HG02759 (cell line): ENCODE measurements around the gene ZBTB20.

Source experiments
- ATAC-seq: cut with Tn5 transposase; IDR thresholded peaks from one replicate; pipeline ENCODE4 v1.9.1; 2021; ENCODE audit warnings: mild to moderate bottlenecking, moderate library complexity; ENCODE audit not compliant: unreplicated experiment

Gene ZBTB20

DNA sequence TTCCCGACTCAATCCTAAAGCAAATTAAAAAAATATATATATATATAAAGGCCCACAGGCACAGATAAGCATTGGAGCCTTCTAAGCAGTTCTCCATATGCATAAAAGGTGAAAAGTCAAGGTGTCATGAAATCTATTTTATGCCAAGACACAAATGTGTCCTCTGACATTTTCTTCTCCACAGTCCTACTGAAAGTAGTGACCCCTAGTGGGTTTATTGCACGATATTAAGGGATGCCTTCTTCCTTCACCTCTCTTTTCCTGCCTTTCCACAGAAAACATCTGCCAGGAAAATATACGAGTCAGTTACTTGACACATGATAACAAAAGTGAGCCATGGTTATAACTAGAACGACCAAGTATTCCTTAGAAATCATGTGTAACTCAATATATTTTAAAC, 550.1 kb downstream of the ZBTB20 start:
- no peak for ATAC-seq

DNA sequence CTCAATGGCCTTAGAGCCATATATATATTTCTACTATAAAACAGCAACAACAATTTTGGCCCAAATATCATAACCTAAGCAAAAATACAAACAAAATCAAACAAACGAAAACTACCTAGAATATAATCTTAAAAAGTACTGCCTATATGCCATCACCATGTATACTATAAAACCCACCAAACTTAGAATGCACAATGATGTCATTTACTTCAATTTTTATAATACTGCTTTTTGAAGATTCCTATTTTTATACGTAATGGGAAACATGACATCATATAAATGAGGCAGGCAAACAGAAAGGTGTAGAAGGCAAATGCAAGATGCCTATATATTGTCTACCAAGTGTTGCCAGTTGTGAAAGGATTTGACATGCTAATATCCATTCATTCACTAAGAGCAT, 550.9 kb downstream of the ZBTB20 start:
- ATAC-seq: no peak

DNA sequence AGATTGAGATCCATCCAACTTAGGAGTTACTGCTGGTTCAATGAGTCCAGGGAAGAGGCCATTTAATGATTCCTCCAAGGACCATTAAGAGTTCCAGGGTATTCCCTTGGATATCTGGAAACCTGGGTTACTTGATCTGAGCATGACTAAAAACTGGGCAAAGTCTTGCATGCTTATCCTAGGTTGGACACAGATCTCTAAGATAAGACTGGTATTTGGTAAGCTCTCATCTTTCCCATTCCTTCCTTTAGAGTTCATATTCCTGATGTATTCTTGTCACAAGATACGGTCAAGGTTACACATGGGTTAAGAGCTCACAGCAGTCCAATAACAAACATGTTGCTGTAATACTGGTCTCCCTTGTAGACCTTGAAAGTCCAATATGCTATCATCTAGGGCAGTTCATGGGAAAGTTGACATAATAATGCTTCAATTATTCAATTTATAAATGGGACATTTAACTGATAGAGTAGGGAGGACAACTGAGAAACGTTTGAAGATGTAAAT, 551.5 kb downstream of the ZBTB20 start:
- ATAC-seq: no peak

DNA sequence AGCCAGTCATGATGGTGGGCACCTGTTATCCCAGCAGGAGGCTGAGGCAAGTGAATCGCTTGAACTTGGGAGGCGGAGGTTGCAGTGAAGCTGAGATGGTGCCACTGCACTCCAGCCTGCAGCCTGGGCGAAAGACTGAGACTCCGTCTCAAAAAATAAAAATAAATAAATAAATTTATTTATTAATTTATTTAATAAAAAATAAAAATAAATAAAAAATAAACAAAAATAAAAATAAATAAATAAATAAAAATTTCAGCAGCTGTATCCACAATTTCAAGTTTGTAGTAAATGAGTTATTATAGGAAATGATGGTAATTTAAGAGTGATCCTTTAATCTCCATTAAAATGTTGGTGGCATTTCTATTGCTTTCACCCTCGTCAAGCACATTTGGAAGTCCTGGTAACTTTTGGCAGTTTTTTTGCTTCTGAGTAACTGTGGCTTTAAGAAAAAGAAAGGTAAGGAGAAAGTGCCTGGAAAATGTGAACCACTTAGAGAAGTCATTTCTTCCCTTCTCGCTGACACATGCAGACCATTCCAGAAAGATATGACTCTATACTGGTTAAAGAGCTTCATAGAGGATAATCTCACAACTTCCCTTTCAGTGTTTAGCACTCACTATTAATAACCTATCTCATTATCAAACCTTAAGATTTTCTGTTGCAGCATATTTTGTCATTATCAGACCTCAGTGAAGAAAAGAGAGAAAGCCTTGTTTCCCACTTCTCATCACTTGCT, 556.6 kb downstream of the ZBTB20 start:
- no peak for ATAC-seq

DNA sequence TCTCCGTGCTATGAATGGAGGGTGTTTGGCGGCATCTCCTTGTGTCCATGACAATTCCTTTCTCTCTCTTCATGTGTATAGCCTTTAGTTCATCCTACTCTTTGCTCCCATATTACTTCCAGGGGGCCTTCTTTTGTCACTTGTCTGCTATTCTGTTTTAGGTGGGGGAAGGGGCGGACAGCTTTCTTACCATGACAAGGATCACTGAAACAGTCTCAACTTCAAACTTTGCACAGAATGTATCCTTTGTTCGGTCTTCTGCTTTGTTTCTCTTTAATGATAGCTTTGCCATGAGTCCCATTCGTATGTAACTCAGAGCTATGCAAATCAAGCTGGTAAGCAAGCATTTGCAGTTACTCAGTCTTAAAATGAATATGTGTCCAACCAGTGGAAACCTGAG, 559.1 kb downstream of the ZBTB20 start:
- no peak for ATAC-seq

DNA sequence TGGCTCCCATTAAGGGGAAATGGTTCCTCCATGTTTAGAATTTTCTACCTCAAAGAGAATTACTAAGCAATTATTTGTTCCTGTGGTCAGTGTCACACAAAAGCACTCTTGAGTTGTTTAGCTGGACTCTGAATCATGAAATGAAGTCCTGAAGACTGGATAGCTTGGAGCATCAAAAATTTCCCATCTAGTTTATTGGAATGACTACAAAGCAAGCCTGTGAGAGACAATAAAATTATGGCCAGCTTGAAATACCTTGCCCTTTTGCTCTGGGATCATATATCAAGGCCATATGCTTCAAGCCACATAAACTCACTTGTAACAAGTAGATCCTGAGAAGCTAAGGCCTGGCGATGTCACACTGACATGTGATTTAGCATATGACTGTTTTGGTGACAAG, 561.0 kb downstream of the ZBTB20 start:
- no peak for ATAC-seq

DNA sequence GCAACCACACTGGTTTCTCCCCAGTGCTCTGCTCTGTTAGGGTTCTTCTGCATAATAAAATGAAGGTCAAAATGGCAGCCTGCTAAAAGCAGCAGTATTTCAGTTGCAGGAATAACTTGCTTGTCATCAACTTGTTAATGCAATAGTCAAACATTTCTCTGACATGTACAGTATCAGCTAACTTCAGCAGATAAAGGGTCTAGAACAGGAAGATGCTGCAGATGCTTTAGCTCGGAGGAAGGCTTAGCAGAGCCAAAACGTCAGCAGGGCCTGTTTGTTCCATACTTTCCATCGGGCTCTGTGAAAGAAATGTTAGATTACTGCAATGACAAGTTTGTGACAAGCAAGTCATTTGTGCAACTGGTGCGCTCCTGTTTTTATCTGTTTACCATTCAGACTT, 561.4 kb downstream of the ZBTB20 start:
- ATAC-seq: no peak

DNA sequence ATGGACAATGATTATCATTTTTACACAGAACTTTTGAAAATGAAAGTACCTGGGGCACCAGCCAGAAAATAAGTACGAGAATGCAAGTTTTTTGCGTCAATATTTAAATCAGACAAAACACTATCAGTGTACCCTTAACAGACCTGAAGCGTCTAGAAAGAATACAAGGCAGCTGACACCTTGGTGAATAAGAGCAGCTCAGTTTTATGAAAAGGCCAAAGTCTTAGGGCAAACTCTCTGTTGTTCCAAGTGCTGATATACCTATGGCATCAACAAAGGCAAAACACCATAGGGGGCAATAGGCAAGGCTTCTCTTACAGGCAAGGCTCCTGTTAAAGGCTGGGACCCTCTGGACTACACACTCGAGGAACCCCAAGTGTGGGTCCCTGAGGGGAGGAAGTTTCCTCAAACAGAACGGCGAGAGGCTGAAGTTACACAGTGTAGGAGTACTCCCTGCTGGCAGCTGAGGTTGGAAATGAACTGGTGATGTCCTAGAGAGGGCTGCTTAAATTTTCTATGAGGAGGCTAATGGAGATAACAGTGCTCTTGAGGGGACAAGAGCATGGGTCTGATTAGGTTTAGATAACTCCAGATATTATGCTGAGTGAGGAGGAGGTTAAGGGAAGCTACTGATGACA, 562.2 kb downstream of the ZBTB20 start:
- ATAC-seq: no peak

DNA sequence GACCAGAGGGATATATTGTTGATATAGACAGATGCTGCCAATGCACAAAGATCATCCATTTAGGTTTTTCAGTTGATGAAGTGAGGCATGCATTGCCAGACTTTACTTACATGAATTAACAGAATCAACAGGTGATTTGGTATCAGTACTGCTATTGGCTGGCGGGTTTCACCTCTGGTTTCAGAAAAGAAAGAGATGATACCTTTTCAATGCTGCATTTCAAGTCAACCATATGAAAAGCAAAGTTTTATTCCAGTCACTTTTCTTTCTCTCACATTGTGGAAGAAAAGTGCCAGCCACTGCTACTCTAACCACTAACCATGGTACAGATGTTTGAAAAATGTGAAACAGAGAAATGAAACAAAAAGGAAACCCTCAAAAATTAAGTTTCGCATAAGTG, 564.2 kb downstream of the ZBTB20 start:
- peak; percentile 73 for ATAC-seq

DNA sequence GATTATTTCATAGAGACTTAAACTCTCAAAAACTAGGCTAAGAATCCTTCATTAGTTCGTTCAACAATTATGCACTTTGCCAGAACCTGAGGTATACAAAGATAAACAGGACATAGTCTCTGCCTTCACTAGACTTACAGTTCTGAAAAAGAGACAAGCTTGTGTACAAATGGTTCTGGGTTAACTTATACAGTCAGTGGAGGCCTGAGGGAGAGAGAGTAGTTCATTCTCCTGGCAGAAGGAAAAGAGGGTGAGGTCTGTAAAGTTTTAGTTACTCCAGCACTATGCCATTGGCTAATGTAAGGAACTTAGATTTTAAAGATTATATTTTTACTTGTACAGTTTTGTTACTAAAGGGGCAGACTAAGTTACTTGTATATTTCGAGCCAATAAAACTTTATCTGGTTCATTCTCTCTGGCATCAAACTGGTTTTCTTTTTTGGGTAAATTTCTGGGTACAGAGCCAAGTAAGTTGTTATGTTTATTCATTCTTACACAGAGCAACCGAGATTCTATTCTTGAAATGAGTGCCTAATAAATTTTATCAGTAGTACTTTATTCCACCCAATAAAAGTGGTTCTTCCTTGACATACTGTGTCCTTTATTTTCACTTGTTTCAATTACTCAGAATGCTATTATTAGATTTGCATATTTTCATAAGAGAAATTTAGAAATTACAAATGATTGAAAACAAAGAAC, 574.6 kb downstream of the ZBTB20 start:
- no peak for ATAC-seq

DNA sequence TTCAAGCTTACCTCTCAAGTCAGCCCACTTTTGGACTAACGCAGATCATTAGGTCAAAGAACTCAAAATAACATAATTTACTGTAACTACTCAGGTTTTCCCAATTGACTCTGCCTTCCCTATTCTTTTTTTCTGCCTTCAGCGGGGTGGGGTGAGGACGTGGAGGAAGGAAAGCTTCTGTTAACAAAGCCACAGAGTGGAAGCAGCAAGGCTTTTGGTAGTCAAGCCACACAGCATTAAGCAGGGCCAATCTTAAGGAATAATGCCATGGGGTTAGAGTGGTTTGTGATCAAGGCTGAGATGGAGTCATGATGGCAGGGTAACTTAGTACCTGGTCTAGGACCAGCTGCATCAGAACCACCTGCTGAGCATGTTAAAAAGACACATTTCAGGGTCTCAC, 575.7 kb downstream of the ZBTB20 start:
- no peak for ATAC-seq

DNA sequence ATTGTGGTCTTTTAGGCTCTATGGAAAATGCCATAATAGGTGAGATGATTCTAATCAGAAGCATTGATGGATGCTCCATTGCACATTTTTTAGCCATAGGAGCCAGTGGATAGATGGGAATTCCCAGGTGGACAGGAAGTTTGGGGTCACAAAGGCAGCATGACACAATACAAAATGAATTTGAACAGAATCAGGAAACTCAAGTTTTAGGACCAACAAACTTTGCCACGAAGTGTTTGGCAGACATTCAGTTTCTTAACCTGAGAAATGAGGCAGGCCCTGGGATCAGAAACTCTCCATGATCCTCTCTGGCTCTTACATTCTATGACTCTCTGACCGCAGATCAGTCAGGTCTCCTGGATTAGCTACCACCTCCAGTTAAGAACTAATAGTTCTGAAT, 577.9 kb downstream of the ZBTB20 start:
- no peak for ATAC-seq

DNA sequence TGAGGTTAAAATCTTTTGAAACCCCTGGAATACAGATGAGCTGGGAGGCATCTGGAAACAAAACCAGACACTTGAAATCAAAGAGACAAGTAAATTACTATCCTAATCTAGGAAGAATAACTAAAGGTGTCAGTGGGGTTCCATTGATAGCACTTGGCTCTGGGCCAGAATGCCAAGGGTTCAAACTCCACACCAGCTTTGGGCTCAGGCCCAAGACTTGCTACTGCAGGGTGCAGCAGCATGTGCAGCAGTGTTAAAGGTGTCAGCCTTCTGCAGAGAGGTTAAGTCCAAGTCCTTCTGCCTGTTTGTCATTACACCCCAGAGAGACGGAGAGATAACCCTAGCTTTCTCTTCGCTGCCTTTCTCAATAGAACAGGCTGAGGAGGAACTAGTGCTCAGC, 579.3 kb downstream of the ZBTB20 start:
- no peak for ATAC-seq

DNA sequence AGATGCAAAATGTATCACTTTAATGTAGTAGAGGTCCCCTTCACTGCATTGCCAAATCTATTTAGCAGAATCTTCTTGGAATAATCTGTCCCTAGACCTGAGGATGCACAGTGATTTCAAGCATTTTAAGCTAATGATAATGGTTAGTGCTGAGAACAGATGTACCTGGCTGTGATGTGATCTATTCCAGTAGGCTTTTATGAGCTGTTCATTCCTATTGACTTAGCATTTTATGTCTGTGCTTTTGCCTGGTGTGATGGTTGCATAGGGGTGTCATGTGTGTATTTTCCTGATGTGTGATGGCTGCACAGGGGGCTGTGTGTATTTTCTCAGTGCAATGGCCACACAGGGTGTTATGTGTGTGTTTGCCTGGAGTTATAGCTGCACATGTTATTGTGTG, 580.3 kb downstream of the ZBTB20 start:
- ATAC-seq: no peak

DNA sequence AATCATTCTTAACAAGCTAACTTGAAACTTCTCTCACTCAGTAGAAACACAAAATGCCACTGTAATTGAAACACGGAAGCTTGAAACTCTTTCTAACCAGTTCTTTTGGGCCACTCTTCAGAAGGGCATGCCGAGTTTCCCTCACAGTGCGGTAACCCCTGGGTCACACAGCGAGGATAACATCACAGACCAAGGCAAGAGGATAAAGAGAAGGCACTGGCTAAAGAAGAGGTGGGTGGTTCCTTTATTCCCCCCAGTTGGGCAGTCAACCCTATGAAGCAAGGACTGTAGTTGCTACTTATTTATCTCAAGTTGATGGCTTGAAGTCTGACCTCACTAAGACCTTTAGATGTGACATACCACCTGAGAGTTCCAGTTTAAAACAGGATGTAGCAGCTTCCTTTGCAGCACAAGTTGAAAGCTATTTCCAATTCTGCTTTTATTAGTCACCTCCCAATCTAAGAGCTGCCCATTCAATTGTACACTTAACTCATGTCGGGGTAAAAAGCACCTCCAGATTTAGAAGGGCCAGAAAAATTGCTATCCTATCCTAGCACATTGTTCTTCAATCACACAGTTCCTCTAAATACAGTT, 580.8 kb downstream of the ZBTB20 start:
- no peak for ATAC-seq

DNA sequence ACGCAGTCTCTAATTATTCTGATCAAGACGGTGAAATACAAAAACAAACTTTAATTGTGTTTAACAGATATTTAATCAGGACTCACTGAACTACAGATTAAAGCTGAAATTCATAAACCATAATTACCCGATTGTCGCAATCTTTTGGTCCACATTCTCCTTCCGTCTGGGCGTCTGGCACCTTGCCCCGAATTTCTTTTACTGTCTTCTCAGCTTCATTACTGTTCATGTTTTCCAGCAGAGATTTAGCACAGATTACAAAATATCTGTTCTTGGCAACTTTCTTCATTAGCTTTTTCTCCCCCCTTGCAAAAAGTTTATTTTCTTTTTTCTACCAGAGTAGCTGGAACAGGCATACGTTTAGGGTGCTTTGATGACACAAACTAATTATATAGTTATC, 581.9 kb downstream of the ZBTB20 start:
- ATAC-seq: no peak

DNA sequence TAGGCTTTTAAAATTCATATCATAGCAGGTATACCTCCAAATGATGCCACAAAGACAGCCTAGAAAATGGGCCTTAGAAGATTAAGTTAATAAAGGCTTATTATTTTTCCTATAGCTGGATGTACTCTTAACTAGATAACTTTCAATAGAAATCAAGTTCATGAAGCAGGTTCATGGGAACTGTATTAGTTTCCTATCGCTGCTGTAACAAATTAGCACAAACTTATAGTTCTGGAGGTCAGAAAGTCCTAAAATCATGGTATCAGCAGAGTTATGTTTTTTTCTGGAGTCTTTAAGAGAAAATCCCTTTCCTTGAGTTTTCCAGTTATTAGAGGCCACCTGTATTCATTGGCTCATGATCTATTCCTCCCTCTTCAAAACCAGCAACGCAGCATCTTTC, 583.4 kb downstream of the ZBTB20 start:
- ATAC-seq: no peak

DNA sequence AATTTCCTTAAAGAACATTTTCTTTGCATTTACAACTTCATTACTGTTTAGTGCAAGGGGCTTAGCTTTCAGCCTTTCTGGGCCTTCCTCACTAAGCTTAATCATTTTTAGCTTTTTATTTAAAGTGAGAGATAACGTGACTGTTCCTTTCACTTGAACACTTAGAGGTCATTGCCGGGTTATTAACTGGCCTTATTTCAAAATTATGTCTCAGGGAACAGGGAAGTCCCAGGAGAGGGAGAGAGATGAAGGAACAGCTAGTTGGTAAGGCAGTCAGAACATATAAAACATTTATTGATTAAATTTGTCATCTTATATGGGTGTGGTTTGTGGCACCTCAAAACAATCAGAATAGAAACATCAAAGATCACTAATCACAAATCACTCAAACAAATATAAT, 584.5 kb downstream of the ZBTB20 start:
- ATAC-seq: no peak

DNA sequence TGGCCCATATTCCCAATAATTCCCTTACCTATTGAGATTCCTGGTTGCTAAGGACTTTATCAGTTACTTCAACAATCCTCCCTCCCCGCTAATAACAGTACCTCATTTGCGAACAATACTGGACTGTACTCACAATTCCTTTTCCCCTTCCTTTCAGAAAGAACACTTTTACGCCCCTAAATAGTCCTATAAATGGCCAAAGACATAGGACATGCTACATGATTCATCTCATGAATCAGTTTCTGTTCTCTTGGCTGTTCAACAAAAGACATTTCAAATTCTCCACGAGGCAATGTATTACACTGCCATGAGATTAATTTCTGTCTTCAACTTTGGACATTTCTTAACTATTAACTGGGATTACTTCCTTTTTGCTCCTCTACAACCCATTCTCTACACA, 588.8 kb downstream of the ZBTB20 start:
- ATAC-seq: no peak

DNA sequence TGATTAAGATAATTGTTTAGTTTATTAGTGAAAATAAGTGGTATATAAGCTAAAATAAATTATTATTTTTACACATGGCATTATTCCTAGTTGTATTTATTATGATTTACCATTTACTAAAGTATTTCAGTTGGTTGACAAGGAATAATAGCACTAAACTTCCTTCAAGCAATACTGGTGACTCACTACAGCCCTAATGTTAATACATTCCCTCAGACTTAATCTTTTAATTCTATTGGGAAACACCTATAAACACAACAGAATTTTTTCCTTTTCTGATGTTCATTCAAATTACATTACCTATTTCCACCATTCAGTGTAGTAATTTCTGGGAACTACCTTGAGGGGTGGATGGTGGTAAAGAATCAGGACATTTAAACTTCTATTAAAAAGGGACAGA, 589.3 kb downstream of the ZBTB20 start:
- no peak for ATAC-seq

DNA sequence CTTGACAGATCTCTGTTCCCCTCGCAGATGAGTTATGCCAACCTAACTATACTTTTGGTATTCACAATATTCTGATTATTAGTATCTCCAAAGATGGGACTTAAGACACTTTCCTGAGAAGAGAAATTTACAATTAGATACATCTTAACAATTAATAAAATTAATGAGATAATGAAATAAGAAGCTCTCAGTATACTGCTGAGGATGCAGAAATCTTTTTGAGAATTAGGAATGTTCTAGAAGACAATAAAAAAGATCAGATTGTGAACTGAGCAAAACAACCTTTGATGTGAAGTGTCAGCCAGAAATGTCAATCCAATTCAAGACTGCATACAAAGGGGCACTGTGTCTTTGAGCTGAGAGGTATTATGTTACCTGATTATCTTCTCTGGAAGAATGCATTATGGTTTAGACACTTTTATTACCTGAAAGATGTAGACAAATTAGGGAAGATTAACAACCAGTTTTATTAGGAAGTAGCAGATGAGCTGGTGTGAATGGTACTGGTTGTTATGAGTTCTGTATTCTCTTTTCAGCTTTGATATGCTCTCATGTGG, 590.4 kb downstream of the ZBTB20 start:
- no peak for ATAC-seq
